GM10847 (cell line): Measurements from ENCODE around the gene DHRS1.

Experiments used
- POLR2A ChIP-seq: IDR thresholded peaks from 2 replicates; pipeline ENCODE4 v1.6.1; 2011; ENCODE audit not compliant: insufficient read length; ENCODE audit errors: extremely low read depth

DHRS1 gene

DNA sequence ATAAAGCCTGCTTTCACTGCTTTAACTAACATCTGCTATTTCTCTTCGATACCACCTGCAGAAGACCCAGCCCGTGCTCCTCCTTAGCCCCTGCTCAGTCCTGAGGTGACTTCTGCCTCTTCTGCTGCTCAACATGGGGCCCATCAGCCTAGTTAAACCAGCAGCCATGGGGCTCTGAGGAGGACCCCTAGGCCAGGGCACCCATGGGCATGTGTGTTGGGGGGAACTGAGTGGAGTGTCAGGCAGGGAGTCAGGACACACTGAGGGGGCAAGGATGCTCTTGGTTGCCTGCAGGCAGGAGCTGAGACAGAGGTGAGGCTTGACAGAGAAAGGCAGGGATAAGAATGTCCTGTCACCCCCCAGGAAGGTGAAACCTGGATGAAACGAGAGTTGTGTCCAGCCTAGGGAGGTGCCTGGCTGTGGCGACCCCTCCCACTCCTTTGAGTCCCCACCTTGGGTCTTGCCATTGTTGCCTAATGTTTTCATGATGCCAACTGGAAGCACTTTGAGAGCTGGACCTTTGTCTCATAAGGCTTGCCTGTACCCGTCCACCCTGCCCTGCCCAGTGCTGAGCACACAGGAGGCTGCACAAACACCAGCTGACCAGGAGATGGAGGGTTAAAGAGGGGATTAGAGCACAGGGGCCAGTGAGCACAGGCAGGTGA lies 15.7 kb downstream of the DHRS1 start:
- no peak for TF ChIP-seq POLR2A

DNA sequence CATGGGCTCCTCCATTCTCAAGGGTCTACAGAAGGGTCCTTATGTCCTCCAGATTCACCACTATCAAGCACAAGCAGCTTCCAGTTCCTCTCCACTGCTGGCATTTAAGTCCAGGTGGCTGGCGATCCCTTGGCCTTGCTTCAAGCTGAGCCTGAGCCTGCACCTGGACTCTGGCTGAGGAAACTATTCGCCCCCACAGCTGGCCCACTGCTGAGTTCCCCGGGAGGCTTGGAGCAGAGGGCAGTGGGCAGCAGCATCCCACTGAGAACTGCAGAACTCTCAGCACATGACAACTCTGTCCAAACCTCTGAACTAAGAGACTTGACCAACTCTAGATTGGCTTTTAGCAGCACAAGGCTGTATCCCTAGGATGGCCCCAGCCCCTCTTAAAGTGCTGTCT lies 16.8 kb downstream of the DHRS1 start:
- TF ChIP-seq POLR2A = no peak

DNA sequence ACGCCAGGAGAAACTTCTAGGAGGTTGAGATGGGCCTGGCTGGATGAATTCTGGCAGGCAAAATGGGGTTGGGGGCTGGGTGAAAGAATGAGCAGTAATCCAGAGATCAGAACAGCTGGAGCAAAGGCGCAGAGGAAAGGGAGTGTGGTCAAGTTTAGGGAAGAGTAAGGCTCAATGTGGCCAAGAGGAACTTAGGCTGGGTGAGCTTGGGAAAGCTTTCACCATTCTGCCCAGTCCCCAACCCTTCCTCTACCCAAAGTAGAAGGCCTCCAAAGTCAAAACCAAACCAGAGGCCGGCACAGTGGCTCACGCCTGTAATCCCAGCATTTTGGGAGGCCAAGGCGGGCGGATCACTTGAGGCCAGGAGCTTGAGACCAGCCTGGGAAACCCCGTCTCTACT lies 17.9 kb downstream of the DHRS1 start:
- TF ChIP-seq POLR2A = no peak

DNA sequence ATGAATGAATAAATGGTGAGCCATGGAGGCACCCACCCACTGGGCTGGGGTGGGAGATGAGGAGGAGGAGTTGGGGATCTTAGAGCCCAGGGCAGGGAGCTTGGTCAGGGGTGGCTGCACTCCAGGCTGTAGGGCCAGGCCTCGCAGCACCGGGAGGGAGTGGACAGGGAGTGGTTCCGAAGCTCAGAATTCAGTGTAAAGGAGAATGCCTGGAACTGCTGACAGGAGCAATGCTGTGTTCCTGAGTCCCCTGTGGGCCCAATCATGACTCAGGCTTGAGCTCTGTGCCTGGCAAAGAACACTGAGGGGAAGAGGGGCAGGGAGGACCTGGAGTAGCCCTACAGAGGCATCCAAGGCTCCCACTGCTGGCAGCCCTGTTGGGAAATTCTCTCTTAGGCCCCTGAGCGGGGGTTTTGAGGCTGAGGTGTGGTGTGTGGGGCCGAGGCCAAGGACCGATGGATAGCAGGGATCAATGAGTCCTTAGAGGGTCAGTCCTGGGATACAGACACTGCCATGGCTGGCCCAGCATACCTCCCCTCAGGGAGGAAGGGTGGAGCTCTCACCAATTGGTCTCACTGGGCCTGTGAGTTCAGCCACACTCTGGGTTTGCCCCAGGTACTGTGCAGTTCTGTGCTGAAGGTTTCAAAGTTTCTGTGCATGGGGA lies 18.7 kb downstream of the DHRS1 start:
- no peak for TF ChIP-seq POLR2A

DNA sequence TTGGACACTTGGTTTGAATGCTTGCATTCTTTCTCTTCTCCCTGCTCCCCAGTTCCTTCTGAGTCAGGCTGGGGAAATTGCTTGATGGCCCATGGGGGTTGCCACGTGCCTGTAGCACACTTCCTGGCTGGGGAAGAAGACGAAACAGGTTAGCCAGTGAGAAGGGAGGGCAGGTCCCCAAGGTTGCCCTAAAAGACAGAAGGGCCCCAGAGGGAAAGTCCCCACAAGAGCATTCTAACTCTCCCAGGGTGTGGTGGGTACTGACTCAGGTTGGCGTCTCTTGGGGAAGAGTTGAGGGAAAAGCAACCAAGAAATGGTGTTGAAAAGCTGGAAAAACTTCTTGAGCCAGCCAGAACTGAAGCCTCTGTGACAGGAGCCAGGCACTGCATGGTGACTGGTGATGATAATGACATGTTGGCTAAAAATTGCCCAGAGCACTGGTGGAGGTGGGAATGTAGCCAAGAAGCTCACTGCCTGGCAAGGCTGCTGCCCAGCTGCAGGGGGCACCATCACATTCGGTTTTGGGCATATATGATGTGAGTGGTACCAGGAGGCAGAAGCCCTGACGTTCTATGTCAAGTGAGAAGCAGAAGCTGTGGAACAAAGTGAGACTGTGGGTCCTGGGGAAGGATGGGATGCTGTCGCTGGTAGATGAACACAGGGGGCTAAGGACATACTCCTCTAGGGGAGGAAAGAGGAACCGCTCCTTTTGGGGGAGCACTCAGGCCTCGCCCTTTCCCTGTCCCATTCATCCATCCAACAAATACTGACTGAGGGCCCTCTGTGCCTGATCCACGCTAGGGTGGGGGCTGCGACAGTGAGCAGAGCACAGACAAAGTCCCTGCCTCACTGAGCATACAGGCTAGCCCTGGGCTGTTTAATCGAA lies 20.0 kb downstream of the DHRS1 start:
- TF ChIP-seq POLR2A = no peak

DNA sequence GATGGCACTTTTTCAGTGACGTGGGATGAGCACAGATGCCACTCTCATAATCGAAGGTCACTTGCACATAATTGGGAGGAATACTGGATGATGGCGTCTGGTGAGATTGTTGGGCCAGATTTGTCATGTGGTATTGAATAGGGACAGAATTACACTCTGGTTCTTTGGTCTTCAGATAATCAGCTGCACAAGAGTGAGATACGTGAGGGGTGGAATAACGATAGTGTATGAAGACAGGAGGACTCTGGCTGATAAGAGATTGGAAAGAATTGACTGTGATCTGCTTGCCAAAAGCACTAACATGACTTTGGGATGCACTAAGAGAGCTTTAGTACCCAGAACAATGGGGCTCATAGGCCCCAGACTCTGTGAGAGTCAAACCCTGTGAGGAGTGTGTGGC lies 21.2 kb downstream of the DHRS1 start:
- no peak for TF ChIP-seq POLR2A

DNA sequence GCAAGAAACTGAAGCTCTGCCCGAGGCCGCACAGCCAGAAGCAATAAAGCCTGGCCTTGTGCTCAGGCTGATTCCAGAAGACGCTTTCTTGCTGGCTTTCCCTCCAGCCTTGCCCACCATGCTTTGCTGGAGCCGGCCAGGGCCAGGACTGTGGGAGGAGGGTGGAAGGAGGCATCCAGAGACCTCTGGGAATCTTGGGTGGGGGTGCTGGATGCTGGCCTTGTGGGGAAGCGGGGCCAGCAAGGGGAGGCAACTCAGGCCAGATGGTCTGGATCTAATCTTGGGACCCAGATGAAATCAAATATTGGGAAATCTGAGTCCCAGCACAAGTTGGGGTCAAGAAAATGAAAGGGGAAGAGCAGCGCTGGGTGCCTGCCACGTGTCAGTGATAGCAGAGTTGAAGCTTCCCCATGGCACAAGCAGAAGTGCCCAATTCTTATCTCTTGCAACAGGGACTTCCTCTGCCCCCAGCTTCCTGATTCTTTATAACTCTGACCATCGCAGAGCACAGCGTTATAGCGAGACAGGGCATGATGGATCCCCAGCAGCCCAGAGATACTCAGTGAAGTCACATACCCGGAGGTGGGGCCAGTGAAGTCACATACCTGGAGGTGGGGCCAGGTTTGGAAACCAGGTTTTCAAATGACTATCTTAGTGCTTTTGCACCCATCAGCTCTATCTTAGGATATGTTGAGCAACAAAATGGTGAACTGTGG lies 21.8 kb downstream of the DHRS1 start:
- TF ChIP-seq POLR2A = no peak

DNA sequence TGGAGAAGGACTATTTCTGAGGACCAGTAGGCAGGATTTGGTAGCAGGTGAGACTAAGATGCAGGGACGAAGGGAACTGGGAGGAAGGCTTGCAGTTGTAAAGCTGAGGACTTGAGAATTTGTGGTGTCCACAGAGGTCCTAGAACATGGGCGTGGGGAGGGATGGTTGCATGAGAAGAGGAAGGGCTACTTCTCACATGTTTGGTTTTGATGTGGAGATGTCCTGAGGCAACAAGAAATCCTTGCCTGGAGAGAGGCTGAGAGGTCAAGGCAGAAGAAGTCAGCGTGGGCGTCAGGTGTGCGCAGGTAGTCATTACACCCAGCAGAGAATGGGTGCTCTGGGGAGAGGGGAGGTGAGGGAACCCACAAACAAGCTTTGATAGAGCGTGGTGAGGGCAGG lies 22.5 kb downstream of the DHRS1 start:
- no peak for TF ChIP-seq POLR2A

DNA sequence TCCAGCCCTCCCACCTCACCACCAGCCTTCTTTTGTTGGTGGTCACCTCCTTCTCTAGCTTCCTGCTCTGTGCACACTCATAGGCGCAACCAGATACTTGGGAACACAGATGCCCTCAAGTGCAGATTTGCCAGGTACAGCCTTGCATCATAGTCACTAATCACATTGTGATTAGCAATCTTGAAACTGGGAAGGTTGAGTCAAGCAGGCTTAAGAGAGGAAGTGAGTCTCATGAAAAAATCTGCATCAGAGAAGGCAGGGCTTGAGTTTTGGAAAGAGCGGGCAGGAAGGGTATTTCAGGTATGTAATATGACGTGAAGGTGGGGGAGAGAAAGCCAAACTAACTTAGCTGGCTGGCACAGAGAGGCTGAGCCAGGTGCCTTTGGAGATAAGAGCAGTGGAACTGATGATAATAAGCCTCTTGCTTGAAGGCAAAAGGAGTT lies 25.5 kb downstream of the DHRS1 start:
- no peak for TF ChIP-seq POLR2A

DNA sequence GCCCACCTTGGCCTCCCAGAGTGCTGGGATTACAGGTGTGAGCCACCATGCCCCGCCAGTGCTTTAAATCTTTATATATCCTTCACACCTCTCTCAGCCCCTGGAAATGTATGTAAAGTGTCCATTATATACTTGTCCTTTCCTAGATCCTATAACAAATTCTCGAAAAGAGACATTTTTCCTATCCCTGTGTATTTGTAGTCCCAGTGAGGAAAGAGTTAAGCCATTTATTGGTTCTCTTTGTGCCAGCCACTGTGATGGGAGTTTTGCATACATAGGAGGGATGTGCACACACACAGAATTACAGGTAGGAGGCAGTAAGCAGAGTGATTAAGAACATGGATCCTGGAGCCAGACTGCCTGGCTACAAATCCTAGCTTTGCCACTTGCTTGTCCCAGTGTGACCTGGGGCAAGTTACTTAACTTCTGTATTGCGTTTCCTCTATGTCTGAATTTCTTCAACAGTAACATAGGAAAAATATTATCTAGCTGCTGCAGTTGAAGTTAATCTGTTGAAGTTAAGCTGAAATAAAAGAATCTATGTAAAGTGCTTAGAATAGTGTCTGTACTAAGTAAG lies 26.1 kb downstream of the DHRS1 start:
- TF ChIP-seq POLR2A = no peak

DNA sequence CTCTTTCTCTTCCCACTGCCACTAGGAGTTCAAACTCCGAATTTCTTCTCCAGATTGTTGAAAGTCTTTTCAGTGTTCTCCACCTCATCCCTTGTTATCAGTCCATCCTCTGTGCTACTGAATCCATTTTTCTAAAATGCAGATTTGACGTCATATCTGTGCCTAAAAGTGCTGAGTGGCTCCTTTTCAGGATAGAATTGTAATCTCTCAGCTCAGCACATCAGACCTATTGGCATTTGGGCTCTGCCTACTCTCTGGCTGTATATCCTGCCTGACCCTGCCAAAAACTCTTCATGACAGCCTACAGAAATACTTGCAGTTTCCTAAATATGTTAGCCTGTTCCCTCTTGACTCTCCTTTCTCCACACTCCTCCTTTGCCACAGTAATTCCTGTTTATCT lies 27.1 kb downstream of the DHRS1 start:
- TF ChIP-seq POLR2A = no peak

DNA sequence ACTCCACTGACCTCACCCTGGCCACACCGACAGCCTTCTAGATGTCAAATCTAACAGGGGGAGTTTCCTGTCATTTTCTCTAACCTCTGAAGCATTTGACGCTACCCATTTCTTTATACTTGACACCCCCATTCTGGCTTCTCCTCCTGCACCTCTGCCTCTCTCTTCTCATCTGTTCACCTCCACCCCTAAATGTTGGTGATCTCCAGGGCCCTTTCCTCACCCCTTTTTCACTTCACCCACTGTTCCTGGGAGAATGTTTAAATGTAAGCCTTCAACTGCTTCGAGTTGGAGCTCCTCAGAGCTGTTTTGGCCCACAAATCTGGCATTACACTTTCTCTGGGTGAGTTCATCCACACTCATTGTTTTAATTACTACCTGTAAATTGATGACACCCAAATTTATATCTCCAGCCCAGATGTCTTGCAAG lies 27.7 kb downstream of the DHRS1 start:
- TF ChIP-seq POLR2A = no peak

DNA sequence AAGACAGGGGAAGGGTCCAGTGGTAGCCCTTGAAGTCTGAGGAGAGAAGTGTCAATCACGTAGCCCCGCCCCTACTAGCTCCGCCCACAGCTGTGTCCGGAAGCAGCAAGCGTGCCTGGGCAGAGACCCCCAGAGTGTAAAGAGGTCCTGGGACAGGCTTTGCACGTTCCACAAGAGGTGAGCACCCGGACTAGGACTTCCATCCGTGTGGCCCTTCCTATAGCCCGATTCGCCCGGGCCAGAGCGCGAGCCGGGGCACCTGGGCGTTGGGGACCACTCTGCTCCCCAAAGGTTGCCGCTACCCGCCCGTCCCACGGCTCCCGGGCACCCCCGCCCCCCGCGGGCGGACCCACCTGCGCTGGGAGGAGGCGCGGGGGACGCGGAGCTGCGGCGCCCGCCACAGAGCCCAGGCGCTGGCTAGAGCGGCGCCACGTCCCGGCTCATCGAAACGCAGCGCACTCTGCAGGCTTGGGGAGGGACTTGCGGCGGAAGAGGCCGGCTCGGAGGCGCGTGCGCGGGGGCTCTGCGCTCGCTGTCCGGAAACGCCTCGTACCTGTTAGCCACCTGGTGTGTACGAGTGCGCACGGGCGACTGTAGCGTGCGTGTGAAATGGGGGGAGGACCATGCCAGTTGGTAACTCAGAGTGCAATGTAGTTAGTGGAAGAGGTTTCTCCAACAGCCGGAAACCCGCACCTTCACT lies 28.3 kb downstream of the DHRS1 start, which contains the start of gene RABGGTA:
Gene RABGGTA (minus strand): TSS at position 464 of the 700 bp plus-strand sequence. CDS start 482 bp downstream, outside the sequence.
- TF ChIP-seq POLR2A = peak; percentile 82

DNA sequence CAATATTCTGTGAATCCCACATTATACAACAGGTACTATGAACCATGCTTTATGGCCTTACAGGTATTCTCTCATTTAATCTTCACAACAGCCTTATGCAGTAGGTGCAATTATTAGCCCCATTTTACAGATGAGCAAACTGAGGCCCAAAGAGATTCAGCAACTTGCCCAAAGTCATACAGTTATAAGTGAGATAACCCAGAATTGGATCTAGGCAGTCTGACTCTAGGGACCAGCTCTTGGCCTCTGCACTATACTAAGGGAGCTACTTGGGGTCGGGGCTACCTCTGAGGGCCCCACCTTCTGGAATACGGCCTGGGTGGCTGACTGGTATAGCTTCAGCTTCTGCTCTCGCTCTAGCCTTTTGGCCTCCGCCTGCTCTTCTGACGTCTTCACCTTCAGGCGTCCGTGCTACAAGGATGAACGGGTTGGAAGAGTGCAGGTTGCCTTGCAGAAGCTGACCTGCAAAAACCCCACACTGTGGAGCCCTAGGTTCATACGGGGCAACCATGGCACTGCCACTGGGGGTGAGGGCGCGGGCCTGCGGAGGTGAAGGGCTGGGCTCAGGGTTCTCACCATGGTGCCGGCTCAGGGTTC lies 28.9 kb downstream of the DHRS1 start:
- TF ChIP-seq POLR2A = no peak
